Trophoblast cell (in vitro differentiated cells and primary cell): ENCODE results near the gene TLR3. TPM values are rescaled to one million over a fixed set of nuclear protein-coding genes. Genes with fewer than 3 reads are reported as not detected.

ENCODE experiments used
- DNase-seq, 2 donors: peaks; one replicate each; pipeline ENCODE4 v3.0.0-alpha.2; 2016
- H2AFZ ChIP-seq: 2 replicates; pipeline ENCODE4 v1.6.1; 2013; ENCODE audit warnings: low read length, moderate library complexity, mild to moderate bottlenecking; ENCODE audit not compliant: insufficient read depth, poor library complexity
- H2AK5ac ChIP-seq: 2 replicates; pipeline ENCODE4 v1.6.1; 2013; ENCODE audit warnings: mild to moderate bottlenecking, low read length
- H2BK120ac ChIP-seq: 2 replicates; pipeline ENCODE4 v1.6.1; 2013; ENCODE audit warnings: low read length, mild to moderate bottlenecking, moderate library complexity; ENCODE audit not compliant: insufficient read depth, poor library complexity
- H2BK12ac ChIP-seq: 2 replicates; pipeline ENCODE4 v1.6.1; 2013; ENCODE audit warnings: mild to moderate bottlenecking, low read length, moderate library complexity
- H2BK5ac ChIP-seq: 2 replicates; pipeline ENCODE4 v1.6.1; 2013; ENCODE audit warnings: low read length, low read depth, moderate library complexity, mild to moderate bottlenecking; ENCODE audit not compliant: poor library complexity
- H3K14ac ChIP-seq: 2 replicates; pipeline ENCODE4 v1.6.1; 2013; ENCODE audit warnings: mild to moderate bottlenecking, low read length
- H3K18ac ChIP-seq: 2 replicates; pipeline ENCODE4 v1.6.1; 2013; ENCODE audit warnings: mild to moderate bottlenecking, low read length
- H3K23ac ChIP-seq: 2 replicates; pipeline ENCODE4 v1.6.1; 2013; ENCODE audit warnings: low read length
- H3K27ac ChIP-seq: 2 replicates; pipeline ENCODE4 v1.5.1; 2013; ENCODE audit warnings: low read depth, mild to moderate bottlenecking, inconsistent platforms, low read length, moderate library complexity
- H3K27me3 ChIP-seq: 2 replicates; pipeline ENCODE4 v1.6.1; 2013; ENCODE audit warnings: inconsistent platforms, mild to moderate bottlenecking, low read length, moderate library complexity; ENCODE audit not compliant: insufficient read depth
- H3K36me3 ChIP-seq, 2 experiments: 1 replicate in 1 of 2; 2 replicates in 1 of 2; pipeline ENCODE4 v1.6.1; 2013; ENCODE audit warnings: low read length in 2 of 2, mild to moderate bottlenecking in 2 of 2, moderate library complexity in 1 of 2; ENCODE audit not compliant: insufficient read depth in 2 of 2, control insufficient read depth in 1 of 2
- H3K4ac ChIP-seq: 2 replicates; pipeline ENCODE4 v1.6.1; 2013; ENCODE audit warnings: low read depth, mild to moderate bottlenecking, low read length, moderate library complexity
- H3K4me1 ChIP-seq, 2 experiments: 1 replicate in 1 of 2; 2 replicates in 1 of 2; pipeline ENCODE4 v1.6.1; 2013; ENCODE audit warnings: low read length in 2 of 2, mild to moderate bottlenecking in 2 of 2, moderate library complexity in 1 of 2; ENCODE audit not compliant: insufficient read depth in 2 of 2, control insufficient read depth in 1 of 2
- H3K4me2 ChIP-seq: 2 replicates; pipeline ENCODE4 v1.6.1; 2013; ENCODE audit warnings: inconsistent platforms, mild to moderate bottlenecking, low read length, moderate library complexity
- H3K4me3 ChIP-seq: 2 replicates; pipeline ENCODE4 v1.5.1; 2013; ENCODE audit warnings: mild to moderate bottlenecking, low read depth, low read length, inconsistent platforms
- H3K79me1 ChIP-seq: one replicate; pipeline ENCODE4 v1.6.1; 2013; ENCODE audit warnings: low read length
- H3K79me2 ChIP-seq: 2 replicates; pipeline ENCODE4 v1.6.1; 2013; ENCODE audit warnings: low read length, mild to moderate bottlenecking; ENCODE audit not compliant: control insufficient read depth, insufficient read depth, poor library complexity
- H3K9ac ChIP-seq: 2 replicates; pipeline ENCODE4 v1.6.1; 2013; ENCODE audit warnings: mild to moderate bottlenecking, low read length
- H3K9me3 ChIP-seq: 2 replicates; pipeline ENCODE4 v1.6.1; 2013; ENCODE audit warnings: low read depth, mild to moderate bottlenecking, control low read depth, inconsistent platforms, low read length; ENCODE audit not compliant: insufficient read depth
- H4K12ac ChIP-seq: 2 replicates; pipeline ENCODE4 v1.6.1; 2013; ENCODE audit warnings: low read depth, mild to moderate bottlenecking, low read length, moderate library complexity
- H4K8ac ChIP-seq: 2 replicates; pipeline ENCODE4 v1.6.1; 2013; ENCODE audit warnings: low read depth, mild to moderate bottlenecking, low read length, moderate library complexity
- H4K91ac ChIP-seq: one replicate; pipeline ENCODE4 v1.6.1; 2013; ENCODE audit warnings: low read depth, mild to moderate bottlenecking, low read length, moderate library complexity
- WGBS: extraction: QIAGEN DNeasy Blood & Tissue Kit; methylation state at CpG from one replicate; pipeline ENCODE4 v1.1.7; 2013; ENCODE audit warnings: missing lambda C conversion rate; ENCODE audit not compliant: insufficient read length, insufficient coverage; ENCODE audit errors: extremely low coverage; 5-methylcytosine and 5-hydroxymethylcytosine counted together
- polyA plus RNA-seq: library from polyadenylated mRNA; stranded (reverse); fragments of 200-250 nt; gene quantifications from 2 replicates; pipeline ENCODE4 v1.2.3, GENCODE V29; 2013

TLR3 gene
- polyA plus RNA-seq, result 1.3 and 1.8 TPM in 2 replicates

GRCh38 chr4:186068581-186069348 lies at the start of gene TLR3:
TSS of gene TLR3 (plus strand) at chr4:186069156. CDS start at chr4:186076620, 7,464 bp downstream.
- no peaks in the 10 kb centered on the region for H3K4me1 ChIP-seq
- H2BK12ac ChIP-seq, result no peak within 1 kb of the TSS
- H3K79me1 ChIP-seq, result no peaks in the 10 kb centered on the region
- H3K14ac ChIP-seq, result no peak within 1 kb of the TSS
- H3K79me2 ChIP-seq, result no peaks in the 10 kb centered on the region
- H3K4me3 ChIP-seq, result no peak within 1 kb of the TSS
- H2BK5ac ChIP-seq, result no peak within 1 kb of the TSS
- no peak within 1 kb of the TSS for H3K9ac ChIP-seq
- H3K4ac ChIP-seq, result no peak within 1 kb of the TSS
- peak in 1 of 2 donors; percentile 58 for DNase-seq
- H3K27ac ChIP-seq, result no peak within 1 kb of the TSS
- no peak within 1 kb of the TSS for H3K18ac ChIP-seq
- H2AFZ ChIP-seq, result no peak within 1 kb of the TSS
- no peak within 1 kb of the TSS for H3K4me2 ChIP-seq
- H3K27me3 ChIP-seq, result no peaks in the 10 kb centered on the region
- H4K12ac ChIP-seq, result no peak within 1 kb of the TSS
- no peak within 1 kb of the TSS for H2BK120ac ChIP-seq
- no peak within 1 kb of the TSS for H2AK5ac ChIP-seq
- WGBS, result no CpG with 5 or more reads among the region's 12 CpGs
- no peaks in the 10 kb centered on the region for H3K9me3 ChIP-seq
- no peak within 1 kb of the TSS for H3K23ac ChIP-seq
- no peak within 1 kb of the TSS for H4K8ac ChIP-seq
- no peaks in the 10 kb centered on the region for H3K36me3 ChIP-seq
- no peak within 1 kb of the TSS for H4K91ac ChIP-seq

GRCh38 chr4:186019269-186019668 lies 49.7 kb upstream of the TLR3 start:
- Histone ChIP-seq H3K4me1 (no peaks in the 10 kb centered on the region), H3K79me2 (no peaks in the 10 kb centered on the region), H2BK5ac (no peak overlapping the region), H4K12ac (no peak overlapping the region), H3K27ac (no peak overlapping the region), H2BK12ac (no peak overlapping the region), H4K8ac (no peak overlapping the region), H3K4me3 (no peak overlapping the region), H3K18ac (no peak overlapping the region), H2BK120ac (no peak overlapping the region), H3K27me3 (no peaks in the 10 kb centered on the region), H2AK5ac (no peak overlapping the region), H3K79me1 (no peaks in the 10 kb centered on the region), H2AFZ (no peak overlapping the region), H3K23ac (no peak overlapping the region), H4K91ac (no peak overlapping the region), H3K14ac (no peak overlapping the region), H3K36me3 (no peaks in the 10 kb centered on the region), H3K4me2 (no peak overlapping the region), H3K9ac (no peak overlapping the region), H3K9me3 (no peaks in the 10 kb centered on the region), H3K4ac (no peak overlapping the region)
- DNase-seq, result no peak

GRCh38 chr4:186020106-186020792 lies 48.7 kb upstream of the TLR3 start:
- Histone ChIP-seq H3K9me3 (no peaks in the 10 kb centered on the region), H3K4me2 (no peak overlapping the region), H4K8ac (no peak overlapping the region), H3K14ac (no peak overlapping the region), H4K91ac (no peak overlapping the region), H3K36me3 (no peaks in the 10 kb centered on the region), H2AFZ (no peak overlapping the region), H2BK12ac (no peak overlapping the region), H3K79me2 (no peaks in the 10 kb centered on the region), H3K18ac (no peak overlapping the region), H4K12ac (no peak overlapping the region), H3K4me3 (no peak overlapping the region), H3K23ac (no peak overlapping the region), H3K79me1 (no peaks in the 10 kb centered on the region), H3K4me1 (no peaks in the 10 kb centered on the region), H2BK5ac (no peak overlapping the region), H3K4ac (no peak overlapping the region), H3K27ac (no peak overlapping the region), H3K27me3 (no peaks in the 10 kb centered on the region), H2BK120ac (no peak overlapping the region), H3K9ac (no peak overlapping the region), H2AK5ac (no peak overlapping the region)
- no peak for DNase-seq
- no CpG with 5 or more reads among the region's 17 CpGs for WGBS

- Histone ChIP-seq H3K23ac (no peak overlapping the region), H2AK5ac (no peak overlapping the region), H3K79me2 (no peaks in the 10 kb centered on the region), H4K91ac (no peak overlapping the region), H3K4ac (no peak overlapping the region), H3K14ac (no peak overlapping the region), H3K9me3 (no peaks in the 10 kb centered on the region), H3K4me2 (no peak overlapping the region), H3K79me1 (no peaks in the 10 kb centered on the region), H4K8ac (no peak overlapping the region), H3K4me1 (no peaks in the 10 kb centered on the region), H3K4me3 (no peak overlapping the region), H3K27me3 (no peaks in the 10 kb centered on the region), H2AFZ (no peak overlapping the region), H3K36me3 (no peaks in the 10 kb centered on the region), H4K12ac (no peak overlapping the region), H2BK120ac (no peak overlapping the region), H2BK5ac (no peak overlapping the region), H2BK12ac (no peak overlapping the region), H3K9ac (no peak overlapping the region), H3K27ac (no peak overlapping the region), H3K18ac (no peak overlapping the region)
- DNase-seq, result no peak
- no CpG with 5 or more reads among the region's 15 CpGs for WGBS
Measured at GRCh38 chr4:186020793-186021407, 48.1 kb upstream of the TLR3 start.
